HL-60 (cell line): ENCODE results near the gene UBAC2.

Source experiments
- DNase-seq, 2 experiments: peaks; one replicate each; pipeline ENCODE4 v3.0.0-alpha.2; 2010 to 2020; ENCODE audit warnings: low read depth in 1 of 2, low spot score in 1 of 2
- H3K27ac ChIP-seq: fragments of 250-450 bp; sonication (Bioruptor Pico); replicated peaks from 2 replicates; pipeline ENCODE4 v1.5.1; 2020; ENCODE audit warnings: mild to moderate bottlenecking, moderate library complexity
- H3K27me3 ChIP-seq: fragments of 250-450 bp; sonication (Bioruptor Pico); 2 replicates; pipeline ENCODE4 v1.5.1; 2021; ENCODE audit warnings: mild to moderate bottlenecking, moderate library complexity; ENCODE audit not compliant: insufficient read depth, poor library complexity, severe bottlenecking
- H3K4me3 ChIP-seq: replicated peaks from 2 replicates; pipeline ENCODE4 v1.5.1; 2011; ENCODE audit warnings: mild to moderate bottlenecking, control low read depth, low read length; ENCODE audit not compliant: insufficient read depth
- GABPA ChIP-seq: IDR thresholded peaks from 2 replicates; pipeline ENCODE4 v1.6.1; 2012; ENCODE audit warnings: low read depth
- POLR2AphosphoS5 ChIP-seq: IDR thresholded peaks from 2 replicates; pipeline ENCODE4 v1.6.1; 2012; ENCODE audit warnings: low read depth
- SPI1 ChIP-seq: IDR thresholded peaks from 2 replicates; pipeline ENCODE4 v1.6.1; 2012; ENCODE audit warnings: low read depth, mild to moderate bottlenecking, borderline replicate concordance
- long read RNA-seq: library from polyadenylated mRNA; unstranded; transcript quantifications from one replicate; pipeline ENCODE4 v2.0.0, GENCODE V29; 2020
- TF ChIP-seq, protein P1 (sequence below): IDR thresholded peaks from one replicate; pipeline ENCODE4 v1.5.1; 2011; ENCODE audit warnings: low read length, control low read depth, inconsistent platforms; ENCODE audit not compliant: insufficient read depth
- TF ChIP-seq, protein P2 (sequence below): IDR thresholded peaks from 2 replicates; pipeline ENCODE4 v1.6.1; 2012; ENCODE audit warnings: low read depth; ENCODE audit not compliant: insufficient replicate concordance

Gene UBAC2, protein sequence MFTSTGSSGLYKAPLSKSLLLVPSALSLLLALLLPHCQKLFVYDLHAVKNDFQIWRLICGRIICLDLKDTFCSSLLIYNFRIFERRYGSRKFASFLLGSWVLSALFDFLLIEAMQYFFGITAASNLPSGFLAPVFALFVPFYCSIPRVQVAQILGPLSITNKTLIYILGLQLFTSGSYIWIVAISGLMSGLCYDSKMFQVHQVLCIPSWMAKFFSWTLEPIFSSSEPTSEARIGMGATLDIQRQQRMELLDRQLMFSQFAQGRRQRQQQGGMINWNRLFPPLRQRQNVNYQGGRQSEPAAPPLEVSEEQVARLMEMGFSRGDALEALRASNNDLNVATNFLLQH
- long read RNA-seq, transcript UBAC2-211 (6 exons, 1,855 nt) = minor isoform, 5 of 2,816 reads
- long read RNA-seq, transcript UBAC2-203 (9 exons, 1,375 nt) = major isoform, 2,490 of 2,816 reads
- long read RNA-seq, partial matches to known transcripts = 58 of 2,816 reads
- long read RNA-seq, other reads (novel, unspliced or antisense) = 260 of 2,816 reads

DNA sequence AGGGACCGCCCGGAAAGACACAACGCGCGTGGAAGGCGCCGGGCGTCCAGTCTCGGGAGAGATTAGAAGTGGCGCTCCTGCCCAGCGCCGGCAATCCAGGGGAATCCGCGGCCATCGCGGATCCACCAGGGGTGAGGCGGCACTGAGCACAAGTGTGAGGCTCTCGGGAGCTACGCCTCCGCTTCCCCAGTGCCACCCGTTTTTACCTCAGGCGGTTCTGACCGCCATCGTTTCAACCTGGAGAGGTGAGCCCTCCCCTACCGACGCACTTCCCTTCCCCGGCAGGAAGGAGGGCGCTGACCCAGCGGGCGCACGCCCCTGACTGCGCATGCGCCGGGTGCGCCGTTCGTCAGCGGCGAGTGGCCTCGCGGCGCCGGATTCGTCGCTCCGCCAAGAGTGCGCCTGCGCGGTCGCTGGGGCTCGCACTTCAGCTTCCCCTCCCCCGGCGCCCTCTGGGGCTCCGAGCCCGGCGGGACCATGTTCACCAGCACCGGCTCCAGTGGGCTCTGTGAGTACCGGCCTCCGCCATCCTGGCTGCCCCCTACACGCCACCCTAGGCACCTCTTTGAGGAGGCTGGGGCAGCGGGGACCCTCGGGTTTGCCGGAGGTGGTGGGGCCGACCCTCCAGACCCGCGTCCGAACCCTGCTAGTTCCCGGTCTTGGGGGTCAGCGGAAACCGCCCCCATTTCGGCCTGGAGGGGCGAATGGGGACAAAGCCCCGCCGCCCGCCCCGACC, at the start of gene UBAC2:
TSS of gene UBAC2 (plus strand) at position 423 of the 736 bp plus-strand sequence. CDS start at position 478, 55 bp downstream.
- TF ChIP-seq, protein P1, sequence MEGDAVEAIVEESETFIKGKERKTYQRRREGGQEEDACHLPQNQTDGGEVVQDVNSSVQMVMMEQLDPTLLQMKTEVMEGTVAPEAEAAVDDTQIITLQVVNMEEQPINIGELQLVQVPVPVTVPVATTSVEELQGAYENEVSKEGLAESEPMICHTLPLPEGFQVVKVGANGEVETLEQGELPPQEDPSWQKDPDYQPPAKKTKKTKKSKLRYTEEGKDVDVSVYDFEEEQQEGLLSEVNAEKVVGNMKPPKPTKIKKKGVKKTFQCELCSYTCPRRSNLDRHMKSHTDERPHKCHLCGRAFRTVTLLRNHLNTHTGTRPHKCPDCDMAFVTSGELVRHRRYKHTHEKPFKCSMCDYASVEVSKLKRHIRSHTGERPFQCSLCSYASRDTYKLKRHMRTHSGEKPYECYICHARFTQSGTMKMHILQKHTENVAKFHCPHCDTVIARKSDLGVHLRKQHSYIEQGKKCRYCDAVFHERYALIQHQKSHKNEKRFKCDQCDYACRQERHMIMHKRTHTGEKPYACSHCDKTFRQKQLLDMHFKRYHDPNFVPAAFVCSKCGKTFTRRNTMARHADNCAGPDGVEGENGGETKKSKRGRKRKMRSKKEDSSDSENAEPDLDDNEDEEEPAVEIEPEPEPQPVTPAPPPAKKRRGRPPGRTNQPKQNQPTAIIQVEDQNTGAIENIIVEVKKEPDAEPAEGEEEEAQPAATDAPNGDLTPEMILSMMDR = no peak
- peak; percentile 99 for TF ChIP-seq POLR2AphosphoS5
- TF ChIP-seq GABPA = peak; percentile 72
- TF ChIP-seq, protein P2, sequence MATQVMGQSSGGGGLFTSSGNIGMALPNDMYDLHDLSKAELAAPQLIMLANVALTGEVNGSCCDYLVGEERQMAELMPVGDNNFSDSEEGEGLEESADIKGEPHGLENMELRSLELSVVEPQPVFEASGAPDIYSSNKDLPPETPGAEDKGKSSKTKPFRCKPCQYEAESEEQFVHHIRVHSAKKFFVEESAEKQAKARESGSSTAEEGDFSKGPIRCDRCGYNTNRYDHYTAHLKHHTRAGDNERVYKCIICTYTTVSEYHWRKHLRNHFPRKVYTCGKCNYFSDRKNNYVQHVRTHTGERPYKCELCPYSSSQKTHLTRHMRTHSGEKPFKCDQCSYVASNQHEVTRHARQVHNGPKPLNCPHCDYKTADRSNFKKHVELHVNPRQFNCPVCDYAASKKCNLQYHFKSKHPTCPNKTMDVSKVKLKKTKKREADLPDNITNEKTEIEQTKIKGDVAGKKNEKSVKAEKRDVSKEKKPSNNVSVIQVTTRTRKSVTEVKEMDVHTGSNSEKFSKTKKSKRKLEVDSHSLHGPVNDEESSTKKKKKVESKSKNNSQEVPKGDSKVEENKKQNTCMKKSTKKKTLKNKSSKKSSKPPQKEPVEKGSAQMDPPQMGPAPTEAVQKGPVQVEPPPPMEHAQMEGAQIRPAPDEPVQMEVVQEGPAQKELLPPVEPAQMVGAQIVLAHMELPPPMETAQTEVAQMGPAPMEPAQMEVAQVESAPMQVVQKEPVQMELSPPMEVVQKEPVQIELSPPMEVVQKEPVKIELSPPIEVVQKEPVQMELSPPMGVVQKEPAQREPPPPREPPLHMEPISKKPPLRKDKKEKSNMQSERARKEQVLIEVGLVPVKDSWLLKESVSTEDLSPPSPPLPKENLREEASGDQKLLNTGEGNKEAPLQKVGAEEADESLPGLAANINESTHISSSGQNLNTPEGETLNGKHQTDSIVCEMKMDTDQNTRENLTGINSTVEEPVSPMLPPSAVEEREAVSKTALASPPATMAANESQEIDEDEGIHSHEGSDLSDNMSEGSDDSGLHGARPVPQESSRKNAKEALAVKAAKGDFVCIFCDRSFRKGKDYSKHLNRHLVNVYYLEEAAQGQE = peak; percentile 80
- peak; percentile 90 for TF ChIP-seq SPI1
- DNase-seq = peak; percentile 90 to 93
- Histone ChIP-seq H3K4me3 (peak within 1 kb of the TSS; percentile 83), H3K27me3 (no peaks in the 10 kb centered on the region), H3K27ac (peak within 1 kb of the TSS; percentile 94)

DNA sequence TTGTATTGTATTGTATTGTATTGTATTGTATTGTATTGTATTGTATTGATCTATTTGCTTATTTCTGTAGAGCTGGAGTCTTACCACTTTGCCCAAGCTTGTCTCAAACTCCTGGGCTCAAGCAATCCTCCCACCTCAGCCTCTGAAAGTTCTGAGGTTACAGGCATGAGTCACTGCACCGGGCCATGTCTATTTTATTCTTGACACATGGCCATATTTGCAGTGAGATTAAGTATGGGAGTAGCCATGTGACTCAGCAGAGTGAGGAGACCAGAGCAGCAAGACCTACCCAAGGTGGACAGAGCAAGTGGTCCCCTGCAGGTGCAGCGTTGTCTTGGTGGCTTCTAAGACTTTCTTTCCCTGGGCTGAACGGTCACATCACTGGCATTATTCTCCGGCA, 49.1 kb upstream of the UBAC2 start:
- no peak for DNase-seq
- Histone ChIP-seq H3K27ac (no peak overlapping the region), H3K27me3 (peaks cover 64% of the 10 kb centered on the region), H3K4me3 (no peak overlapping the region)
- TF ChIP-seq POLR2AphosphoS5 (no peak), GABPA (no peak), SPI1 (no peak)
- TF ChIP-seq, protein P1 = no peak
- TF ChIP-seq, protein P2 = no peak

DNA sequence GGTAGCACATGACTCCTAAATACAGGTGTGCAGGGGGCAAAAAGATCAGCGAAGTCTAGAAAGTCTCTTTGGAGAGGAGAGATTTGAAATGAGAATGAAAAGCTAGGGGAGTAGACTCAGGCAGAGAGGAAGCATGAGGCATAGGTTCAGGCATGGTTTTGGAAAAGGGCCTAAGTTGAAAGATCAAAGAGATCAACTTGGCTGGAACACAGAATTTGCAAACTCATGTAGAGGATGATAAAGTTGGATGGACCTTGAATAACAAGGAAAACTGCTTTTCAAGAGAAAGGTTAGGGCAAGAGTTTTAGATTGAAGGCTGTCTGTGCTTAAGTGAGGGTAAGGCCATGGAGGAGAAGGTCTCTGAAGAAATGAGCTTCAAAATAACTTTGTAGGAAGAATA, 47.4 kb upstream of the UBAC2 start:
- Histone ChIP-seq H3K4me3 (no peak overlapping the region), H3K27me3 (peaks cover 48% of the 10 kb centered on the region), H3K27ac (no peak overlapping the region)
- no peak for TF ChIP-seq SPI1
- no peak for TF ChIP-seq POLR2AphosphoS5
- TF ChIP-seq, protein P1 = no peak
- TF ChIP-seq, protein P2 = no peak
- TF ChIP-seq GABPA = no peak
- no peak for DNase-seq
